MM.1S (cell line): ENCODE data around the gene ACAP2.

ENCODE experiments used
- CTCF ChIP-seq: fragments of 300-600 bp; sonication (generic); IDR thresholded peaks from 2 replicates; pipeline ENCODE4 v1.5.1; 2016; ENCODE audit warnings: antibody characterized with exemption, low read length, mixed read lengths
- EZH2 ChIP-seq: fragments of 300-600 bp; sonication (generic); optimal IDR thresholded peaks from 2 replicates; pipeline ENCODE3; 2017; ENCODE audit warnings: low read depth, mild to moderate bottlenecking, antibody characterized with exemption, low read length, mixed read lengths
- EZH2phosphoT487 ChIP-seq: fragments of 300-600 bp; sonication (generic); IDR thresholded peaks from 2 replicates; pipeline ENCODE4 v1.6.1; 2018; ENCODE audit warnings: antibody characterized with exemption, low read length

GRCh38 chr3:195372220-195372619 lies 70.6 kb downstream of the ACAP2 start:
- TF ChIP-seq CTCF (no peak), EZH2 (no peak), EZH2phosphoT487 (no peak)
